GM08714 (cell line): Measurements from ENCODE around the gene AIFM3.

ENCODE experiments used
- H3K4me3 ChIP-seq: fragments of 200-500 bp; sonication (Bioruptor generic); 2 replicates; pipeline ENCODE4 v1.5.1; 2014; ENCODE audit warnings: mild to moderate bottlenecking, low read length, inconsistent platforms
- ZNF274 ChIP-seq: IDR thresholded peaks from 2 replicates; pipeline ENCODE4 v1.6.1; 2012; ENCODE audit warnings: mild to moderate bottlenecking, low read depth, low read length

Gene AIFM3

DNA sequence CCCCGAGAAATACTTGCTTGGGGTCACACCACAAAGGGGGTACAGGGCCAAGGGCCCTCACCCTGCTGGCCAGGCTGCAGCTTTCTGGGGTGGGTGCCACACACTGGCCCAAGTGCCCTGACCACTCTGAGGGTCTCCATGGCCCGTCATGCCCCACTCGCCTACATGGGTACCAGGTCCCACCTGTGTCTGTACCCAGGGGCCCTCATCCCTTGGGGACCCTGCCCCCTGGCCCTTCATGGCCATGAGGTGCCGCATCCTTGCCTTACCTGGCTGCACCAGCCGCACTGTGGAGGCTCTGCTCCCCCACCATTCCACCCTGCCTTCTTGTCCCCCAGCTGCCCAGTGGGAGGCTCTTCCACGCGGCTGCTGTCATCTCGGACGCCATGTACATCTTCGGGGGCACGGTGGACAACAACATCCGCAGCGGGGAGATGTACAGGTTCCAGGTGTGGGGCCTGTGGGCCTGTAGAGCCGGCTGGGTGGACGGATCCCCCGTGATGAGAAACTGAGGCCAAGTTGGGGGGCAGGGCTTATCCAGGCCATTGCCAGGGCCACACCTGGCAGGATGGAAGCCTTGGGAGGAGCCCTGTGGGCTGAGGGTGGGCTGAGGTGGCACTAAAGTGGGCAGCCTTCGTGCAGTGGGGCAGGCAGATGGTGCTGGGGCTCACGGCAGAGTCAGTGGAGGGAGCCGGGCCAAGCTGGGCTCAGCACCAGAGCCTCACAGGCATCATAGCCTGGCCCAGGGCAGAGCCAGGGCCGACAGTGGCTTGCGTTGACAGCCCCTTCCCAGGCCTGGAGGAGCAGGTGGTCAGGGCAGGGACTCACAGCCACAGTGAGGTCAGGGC lies 25.6 kb downstream of the AIFM3 start:
- H3K4me3 ChIP-seq, result no peak overlapping the region
- TF ChIP-seq ZNF274, result no peak

GRCh38 chr22:20993304-20994127 lies 26.5 kb downstream of the AIFM3 start:
- TF ChIP-seq ZNF274, result no peak

GRCh38 chr22:20994128-20994901 lies 27.3 kb downstream of the AIFM3 start:
- H3K4me3 ChIP-seq, result no peak overlapping the region
- TF ChIP-seq ZNF274, result no peak

More at GRCh38 chr22:20993304-20994127, 26.5 kb downstream of the AIFM3 start:
- no peak overlapping the region for H3K4me3 ChIP-seq

DNA sequence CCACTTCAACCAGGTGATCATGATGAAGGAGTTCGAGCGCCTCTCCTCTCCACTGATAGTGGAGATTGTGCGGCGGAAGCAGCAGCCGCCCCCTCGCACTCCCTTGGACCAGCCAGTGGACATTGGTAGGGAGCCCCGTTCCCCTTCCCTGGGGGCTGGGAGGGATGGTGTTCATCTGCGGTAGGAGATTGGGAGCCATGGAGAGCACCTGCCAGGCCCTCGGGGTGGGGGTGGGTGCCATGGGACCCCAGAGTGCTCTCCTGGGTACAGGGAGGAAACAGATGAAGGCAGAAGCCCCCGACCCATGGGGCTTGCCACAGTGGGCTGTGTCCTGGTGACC lies 27.8 kb downstream of the AIFM3 start:
- H3K4me3 ChIP-seq, result no peak overlapping the region
- TF ChIP-seq ZNF274, result no peak

- no peak overlapping the region for H3K4me3 ChIP-seq
- no peak for TF ChIP-seq ZNF274
Observed at GRCh38 chr22:20995329-20996030, 28.4 kb downstream of the AIFM3 start.

DNA sequence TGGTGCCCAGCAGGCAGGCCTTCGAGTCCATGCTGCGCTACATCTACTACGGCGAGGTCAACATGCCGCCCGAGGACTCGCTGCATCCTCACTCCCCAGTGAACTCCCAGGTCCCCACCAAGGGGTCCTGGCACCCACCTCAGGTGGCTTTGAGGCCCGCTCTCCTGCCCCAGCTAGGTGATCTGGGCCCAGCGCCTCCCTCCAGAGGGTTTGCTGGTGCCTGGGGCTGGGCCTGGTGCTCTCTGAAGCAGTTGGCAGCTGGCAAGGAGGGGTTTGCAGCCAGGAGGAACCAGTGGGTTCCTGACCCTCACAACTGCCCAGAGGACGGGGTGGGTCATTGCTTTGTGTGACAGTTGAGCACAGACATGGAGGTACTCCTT lies 29.0 kb downstream of the AIFM3 start:
- no peak overlapping the region for H3K4me3 ChIP-seq
- no peak for TF ChIP-seq ZNF274

- H3K4me3 ChIP-seq, result no peak overlapping the region
- TF ChIP-seq ZNF274, result no peak
Observed at GRCh38 chr22:20996598-20997535, 29.8 kb downstream of the AIFM3 start.

GRCh38 chr22:20997536-20998257 lies 30.6 kb downstream of the AIFM3 start:
- TF ChIP-seq ZNF274, result no peak
- H3K4me3 ChIP-seq, result no peak overlapping the region

- H3K4me3 ChIP-seq, result no peak overlapping the region
- TF ChIP-seq ZNF274, result no peak
Observed at GRCh38 chr22:20998411-20999336, 31.6 kb downstream of the AIFM3 start.

- H3K4me3 ChIP-seq, result no peak overlapping the region
- TF ChIP-seq ZNF274, result no peak
Observed at GRCh38 chr22:20999350-21000206, 32.5 kb downstream of the AIFM3 start.
